Peyer's patch (tissue), 4 donors: ENCODE results near the gene UBE2H.

Experiments used
- CTCF ChIP-seq, 6 experiments: fragments of 450-650 bp in 4 of 6; fragments of 200-600 bp in 2 of 6; sonication (generic) in 1 of 6; IDR thresholded peaks; one replicate each; pipeline ENCODE4 v1.5.1; 2017 to 2019; ENCODE audit warnings: antibody characterized with exemption in 6 of 6, mild to moderate bottlenecking in 3 of 6, moderate library complexity in 1 of 6
- POLR2A ChIP-seq, 2 donors: fragments of 450-650 bp; IDR thresholded peaks; one replicate each; pipeline ENCODE4 v1.5.1; 2017; ENCODE audit warnings: antibody characterized with exemption in 2 of 2, mild to moderate bottlenecking in 2 of 2, moderate library complexity in 2 of 2

GRCh38 chr7:129952086-129952652, 591 bp downstream of the UBE2H start:
- no peak for TF ChIP-seq CTCF (IDR thresholded peaks at IDR 0.05)
- TF ChIP-seq POLR2A (IDR thresholded peaks at IDR 0.05) = no peak
